Astrocyte of the spinal cord (primary cell): ENCODE results near the gene PKNOX2.
A peak's percentile ranks its signal among the peaks of the same experiment; 100 is the strongest.

ENCODE experiments used
- DNase-seq: peaks from one replicate; pipeline ENCODE4 v3.0.0; 2011; ENCODE audit warnings: low read depth, low spot score
- H3K4me3 ChIP-seq: 2 replicates; pipeline ENCODE4 v1.5.1; 2011; ENCODE audit warnings: low read depth, mild to moderate bottlenecking, low read length, moderate library complexity
- CTCF ChIP-seq: IDR thresholded peaks from 2 replicates; pipeline ENCODE4 v1.5.1; 2012; ENCODE audit warnings: low read depth, mild to moderate bottlenecking, low read length, inconsistent platforms
- in situ Hi-C: cut with HindIII; loops from 2 replicates; pipeline ENCODE4 v1.10.0; 2017; ENCODE audit warnings: low sequenced_read_pairs

Gene PKNOX2

DNA sequence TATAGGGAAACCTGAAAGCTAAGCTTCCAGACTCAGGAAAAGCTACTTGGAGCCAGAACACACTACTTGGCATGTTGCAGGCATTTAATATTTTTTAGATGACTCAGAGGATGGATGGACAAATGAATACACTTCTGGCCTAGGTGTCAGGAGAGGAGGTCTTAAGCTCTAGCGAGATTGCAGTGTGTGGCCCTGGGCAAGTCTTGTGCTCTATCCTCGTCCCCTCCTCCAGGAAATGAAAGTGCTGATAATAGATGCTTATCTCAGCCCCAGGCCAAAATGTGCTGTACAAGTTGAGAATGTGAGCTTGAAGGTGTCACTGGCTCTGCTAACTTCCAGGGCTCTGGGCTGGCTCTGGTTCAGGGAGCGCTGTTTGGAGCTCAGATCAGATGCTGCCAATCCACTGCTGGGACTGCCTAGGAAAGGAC is 136.3 kb downstream of the PKNOX2 start:
- DNase-seq = peak; percentile 74
- H3K4me3 ChIP-seq = no peak overlapping the region
- no peak for TF ChIP-seq CTCF
- in situ Hi-C loops = no loop called here

GRCh38 chr11:125301346-125301745 is 136.8 kb downstream of the PKNOX2 start:
- TF ChIP-seq CTCF = no peak
- peak; percentile 5 for DNase-seq
- no peak overlapping the region for H3K4me3 ChIP-seq
- in situ Hi-C loops = no loop called here

DNA sequence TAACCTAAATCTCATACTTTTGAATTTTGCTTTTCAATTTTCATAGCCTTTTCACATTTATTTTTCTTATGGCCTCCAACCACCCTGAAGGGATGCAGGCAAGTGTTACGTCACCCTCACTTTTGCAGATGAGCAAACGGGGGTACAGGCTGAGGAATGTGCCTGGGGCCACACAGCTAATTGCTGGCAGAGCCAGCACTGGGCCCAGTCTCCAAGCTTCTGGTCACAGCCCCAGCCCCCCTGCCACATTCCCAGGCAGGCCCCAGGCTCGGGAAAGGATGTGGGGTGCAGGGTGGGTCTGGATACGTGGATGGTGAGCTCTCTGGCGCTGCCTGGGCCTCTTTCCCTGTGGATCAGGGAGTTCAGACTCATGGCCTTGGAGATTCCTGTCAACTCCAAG is 138.6 kb downstream of the PKNOX2 start:
- H3K4me3 ChIP-seq = no peak overlapping the region
- no peak for DNase-seq
- in situ Hi-C loops = no loop called here
- TF ChIP-seq CTCF = no peak

DNA sequence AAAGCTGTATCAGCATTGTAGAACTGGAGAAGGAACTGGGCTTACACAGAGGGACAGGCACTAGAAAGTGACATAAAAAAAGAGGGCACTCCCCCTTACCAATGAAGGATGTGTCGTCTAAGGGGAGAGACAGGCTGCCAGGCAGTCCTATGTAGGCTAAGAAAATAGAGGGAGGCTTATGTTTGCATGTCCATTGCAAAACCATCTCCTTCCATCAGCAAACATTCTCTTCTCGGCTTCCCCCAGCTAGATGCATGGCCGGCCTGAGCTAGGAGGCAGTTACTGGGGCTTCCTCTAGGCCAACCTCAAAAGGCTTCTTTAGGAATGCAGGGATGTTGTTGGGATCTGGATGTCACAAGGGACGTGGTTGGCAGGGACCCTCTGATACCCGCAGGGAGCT is 139.1 kb downstream of the PKNOX2 start:
- no peak overlapping the region for H3K4me3 ChIP-seq
- TF ChIP-seq CTCF = no peak
- in situ Hi-C loops = no loop called here
- no peak for DNase-seq

DNA sequence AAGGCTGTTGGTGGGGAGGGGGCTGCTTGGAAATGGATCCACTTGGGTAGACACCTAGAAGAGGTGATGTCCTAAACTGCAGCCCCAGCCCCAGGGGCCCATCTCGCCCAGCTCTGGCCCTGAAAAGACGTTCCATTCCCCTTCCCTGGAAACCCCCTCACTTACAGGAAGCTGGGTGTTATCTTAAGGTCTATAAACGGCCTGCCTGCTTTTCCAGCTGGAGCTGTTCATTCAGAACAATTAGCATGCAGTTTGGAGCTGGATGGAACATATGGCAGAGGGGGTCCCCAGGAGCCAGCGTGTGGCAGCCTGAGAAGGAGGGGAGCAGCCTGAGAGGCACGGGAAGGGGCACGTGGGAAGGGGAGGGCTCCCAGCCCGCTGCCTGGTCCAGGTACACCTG is 139.6 kb downstream of the PKNOX2 start:
- no peak for TF ChIP-seq CTCF
- no peak overlapping the region for H3K4me3 ChIP-seq
- in situ Hi-C loops = no loop called here
- no peak for DNase-seq

GRCh38 chr11:125304876-125305275 is 140.3 kb downstream of the PKNOX2 start:
- in situ Hi-C loops = no loop called here
- no peak for DNase-seq
- no peak overlapping the region for H3K4me3 ChIP-seq
- no peak for TF ChIP-seq CTCF

- in situ Hi-C loops = no loop called here
- no peak overlapping the region for H3K4me3 ChIP-seq
- DNase-seq = no peak
- no peak for TF ChIP-seq CTCF
Measured at GRCh38 chr11:125305345-125305744, 140.8 kb downstream of the PKNOX2 start.
